Trophoblast cell (in vitro differentiated cells and primary cell): ENCODE data around the gene MED13L.

Experiments used
- DNase-seq, 2 donors: peaks; one replicate each; pipeline ENCODE4 v3.0.0-alpha.2; 2016
- H2AFZ ChIP-seq: 2 replicates; pipeline ENCODE4 v1.6.1; 2013; ENCODE audit warnings: low read length, moderate library complexity, mild to moderate bottlenecking; ENCODE audit not compliant: insufficient read depth, poor library complexity
- H2AK5ac ChIP-seq: 2 replicates; pipeline ENCODE4 v1.6.1; 2013; ENCODE audit warnings: mild to moderate bottlenecking, low read length
- H2BK120ac ChIP-seq: 2 replicates; pipeline ENCODE4 v1.6.1; 2013; ENCODE audit warnings: low read length, mild to moderate bottlenecking, moderate library complexity; ENCODE audit not compliant: insufficient read depth, poor library complexity
- H2BK12ac ChIP-seq: 2 replicates; pipeline ENCODE4 v1.6.1; 2013; ENCODE audit warnings: mild to moderate bottlenecking, low read length, moderate library complexity
- H2BK5ac ChIP-seq: 2 replicates; pipeline ENCODE4 v1.6.1; 2013; ENCODE audit warnings: low read length, low read depth, moderate library complexity, mild to moderate bottlenecking; ENCODE audit not compliant: poor library complexity
- H3K14ac ChIP-seq: 2 replicates; pipeline ENCODE4 v1.6.1; 2013; ENCODE audit warnings: mild to moderate bottlenecking, low read length
- H3K18ac ChIP-seq: 2 replicates; pipeline ENCODE4 v1.6.1; 2013; ENCODE audit warnings: mild to moderate bottlenecking, low read length
- H3K23ac ChIP-seq: 2 replicates; pipeline ENCODE4 v1.6.1; 2013; ENCODE audit warnings: low read length
- H3K27ac ChIP-seq: 2 replicates; pipeline ENCODE4 v1.5.1; 2013; ENCODE audit warnings: low read depth, mild to moderate bottlenecking, inconsistent platforms, low read length, moderate library complexity
- H3K27me3 ChIP-seq: 2 replicates; pipeline ENCODE4 v1.6.1; 2013; ENCODE audit warnings: inconsistent platforms, mild to moderate bottlenecking, low read length, moderate library complexity; ENCODE audit not compliant: insufficient read depth
- H3K36me3 ChIP-seq, 2 experiments: 1 replicate in 1 of 2; 2 replicates in 1 of 2; pipeline ENCODE4 v1.6.1; 2013; ENCODE audit warnings: low read length in 2 of 2, mild to moderate bottlenecking in 2 of 2, moderate library complexity in 1 of 2; ENCODE audit not compliant: insufficient read depth in 2 of 2, control insufficient read depth in 1 of 2
- H3K4ac ChIP-seq: 2 replicates; pipeline ENCODE4 v1.6.1; 2013; ENCODE audit warnings: low read depth, mild to moderate bottlenecking, low read length, moderate library complexity
- H3K4me1 ChIP-seq, 2 experiments: 1 replicate in 1 of 2; 2 replicates in 1 of 2; pipeline ENCODE4 v1.6.1; 2013; ENCODE audit warnings: low read length in 2 of 2, mild to moderate bottlenecking in 2 of 2, moderate library complexity in 1 of 2; ENCODE audit not compliant: insufficient read depth in 2 of 2, control insufficient read depth in 1 of 2
- H3K4me2 ChIP-seq: 2 replicates; pipeline ENCODE4 v1.6.1; 2013; ENCODE audit warnings: inconsistent platforms, mild to moderate bottlenecking, low read length, moderate library complexity
- H3K4me3 ChIP-seq: 2 replicates; pipeline ENCODE4 v1.5.1; 2013; ENCODE audit warnings: mild to moderate bottlenecking, low read depth, low read length, inconsistent platforms
- H3K79me1 ChIP-seq: one replicate; pipeline ENCODE4 v1.6.1; 2013; ENCODE audit warnings: low read length
- H3K79me2 ChIP-seq: 2 replicates; pipeline ENCODE4 v1.6.1; 2013; ENCODE audit warnings: low read length, mild to moderate bottlenecking; ENCODE audit not compliant: control insufficient read depth, insufficient read depth, poor library complexity
- H3K9ac ChIP-seq: 2 replicates; pipeline ENCODE4 v1.6.1; 2013; ENCODE audit warnings: mild to moderate bottlenecking, low read length
- H3K9me3 ChIP-seq: 2 replicates; pipeline ENCODE4 v1.6.1; 2013; ENCODE audit warnings: low read depth, mild to moderate bottlenecking, control low read depth, inconsistent platforms, low read length; ENCODE audit not compliant: insufficient read depth
- H4K12ac ChIP-seq: 2 replicates; pipeline ENCODE4 v1.6.1; 2013; ENCODE audit warnings: low read depth, mild to moderate bottlenecking, low read length, moderate library complexity
- H4K8ac ChIP-seq: 2 replicates; pipeline ENCODE4 v1.6.1; 2013; ENCODE audit warnings: low read depth, mild to moderate bottlenecking, low read length, moderate library complexity
- H4K91ac ChIP-seq: one replicate; pipeline ENCODE4 v1.6.1; 2013; ENCODE audit warnings: low read depth, mild to moderate bottlenecking, low read length, moderate library complexity
- WGBS: extraction: QIAGEN DNeasy Blood & Tissue Kit; methylation state at CpG from one replicate; pipeline ENCODE4 v1.1.7; 2013; ENCODE audit warnings: missing lambda C conversion rate; ENCODE audit not compliant: insufficient read length, insufficient coverage; ENCODE audit errors: extremely low coverage; 5-methylcytosine and 5-hydroxymethylcytosine counted together

Gene MED13L

DNA sequence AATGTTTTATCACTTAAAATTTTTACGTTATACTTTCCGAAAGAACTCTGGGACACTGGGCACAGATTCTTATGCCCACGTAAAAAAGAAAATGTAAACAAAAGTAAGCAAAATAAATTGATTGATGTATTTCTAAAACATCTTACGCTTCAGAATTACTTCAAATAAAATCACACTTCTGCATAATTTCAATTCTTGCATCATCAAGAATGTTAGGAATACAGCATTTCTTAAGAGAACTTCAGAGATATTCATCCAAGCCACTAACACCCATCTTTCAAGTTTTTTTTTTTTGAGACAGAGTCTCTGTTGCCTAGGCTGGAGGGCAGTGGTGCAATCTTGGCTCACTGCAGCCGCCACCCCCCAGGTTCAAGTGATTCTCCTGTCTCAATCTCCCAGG is 180.6 kb downstream of the MED13L start:
- Histone ChIP-seq H4K91ac (no peak overlapping the region), H3K27me3 (no peaks in the 10 kb centered on the region), H2BK120ac (no peak overlapping the region), H2BK5ac (no peak overlapping the region), H3K4ac (no peak overlapping the region), H2AK5ac (no peak overlapping the region), H3K4me3 (no peak overlapping the region), H2BK12ac (no peak overlapping the region), H3K79me1 (no peaks in the 10 kb centered on the region), H3K14ac (no peak overlapping the region), H3K9ac (no peak overlapping the region), H3K9me3 (no peaks in the 10 kb centered on the region), H3K4me2 (no peak overlapping the region), H3K36me3 (no peaks in the 10 kb centered on the region), H3K4me1 (peaks cover 0 to 2% of the 10 kb centered on the region in 2 experiments), H4K8ac (no peak overlapping the region), H3K18ac (no peak overlapping the region), H3K23ac (no peak overlapping the region), H3K79me2 (no peaks in the 10 kb centered on the region), H4K12ac (no peak overlapping the region), H3K27ac (no peak overlapping the region), H2AFZ (no peak overlapping the region)
- peak in 1 of 2 donors; percentile 63 for DNase-seq
- WGBS, result 100% methylated on average over 2 of the region's 5 CpGs

DNA sequence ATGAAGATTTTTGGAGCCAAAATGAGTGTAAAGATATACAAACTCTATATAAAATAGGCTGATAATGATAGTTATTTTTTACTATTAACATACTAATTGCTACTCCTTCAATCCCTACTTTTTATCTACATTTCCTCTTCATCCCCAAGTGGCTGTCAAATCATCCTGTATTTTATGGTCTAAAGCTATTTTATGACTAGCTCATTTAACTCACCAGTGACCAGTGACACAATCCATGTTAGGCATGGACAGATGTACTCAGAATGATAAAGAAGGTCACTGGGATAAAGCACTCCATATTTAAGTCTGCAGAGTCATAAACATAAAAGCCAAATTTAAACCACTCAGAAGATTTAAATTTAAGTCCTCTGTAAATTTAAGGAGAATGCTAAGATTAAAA is 183.0 kb downstream of the MED13L start:
- H3K4me1 ChIP-seq, result peaks cover 0 to 2% of the 10 kb centered on the region in 2 experiments
- no peak overlapping the region for H2BK5ac ChIP-seq
- H3K4me3 ChIP-seq, result no peak overlapping the region
- H3K79me2 ChIP-seq, result no peaks in the 10 kb centered on the region
- H3K27ac ChIP-seq, result no peak overlapping the region
- H4K12ac ChIP-seq, result no peak overlapping the region
- H2AFZ ChIP-seq, result no peak overlapping the region
- no peak overlapping the region for H3K14ac ChIP-seq
- no peak overlapping the region for H3K4ac ChIP-seq
- no peak overlapping the region for H2BK12ac ChIP-seq
- no peak overlapping the region for H3K9ac ChIP-seq
- H3K18ac ChIP-seq, result no peak overlapping the region
- no peaks in the 10 kb centered on the region for H3K9me3 ChIP-seq
- H4K8ac ChIP-seq, result no peak overlapping the region
- H3K36me3 ChIP-seq, result no peaks in the 10 kb centered on the region
- H3K4me2 ChIP-seq, result no peak overlapping the region
- H4K91ac ChIP-seq, result no peak overlapping the region
- H2AK5ac ChIP-seq, result no peak overlapping the region
- H3K27me3 ChIP-seq, result no peaks in the 10 kb centered on the region
- no peak overlapping the region for H3K23ac ChIP-seq
- no peaks in the 10 kb centered on the region for H3K79me1 ChIP-seq
- H2BK120ac ChIP-seq, result no peak overlapping the region
- no peak for DNase-seq

DNA sequence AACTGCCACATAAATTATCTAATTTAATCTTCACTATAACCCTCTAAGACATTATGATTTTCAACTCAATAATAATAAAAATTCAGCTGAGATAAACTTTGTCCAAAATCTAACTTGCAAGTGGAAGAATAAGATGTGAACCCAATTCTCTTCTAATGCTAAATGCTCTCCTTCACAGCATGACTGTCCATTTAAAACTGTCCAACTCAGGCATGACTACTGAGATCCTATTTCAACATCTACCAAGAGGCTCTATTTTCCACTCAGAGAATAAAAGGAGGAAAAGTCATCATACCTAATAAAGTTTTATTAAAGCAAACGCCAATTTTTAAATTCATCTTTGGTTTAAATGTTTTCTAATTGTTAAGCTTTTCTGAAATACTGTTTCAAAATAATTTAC is 183.6 kb downstream of the MED13L start:
- H4K8ac ChIP-seq, result no peak overlapping the region
- no peak overlapping the region for H2AK5ac ChIP-seq
- H3K79me1 ChIP-seq, result no peaks in the 10 kb centered on the region
- peaks cover 0 to 2% of the 10 kb centered on the region in 2 experiments for H3K4me1 ChIP-seq
- no peak overlapping the region for H3K4me3 ChIP-seq
- no peak overlapping the region for H3K14ac ChIP-seq
- no peak overlapping the region for H3K4me2 ChIP-seq
- H3K9ac ChIP-seq, result no peak overlapping the region
- H3K36me3 ChIP-seq, result no peaks in the 10 kb centered on the region
- no peak for DNase-seq
- WGBS, result no CpG with 5 or more reads among the region's 1 CpG
- no peak overlapping the region for H4K12ac ChIP-seq
- no peak overlapping the region for H4K91ac ChIP-seq
- H3K79me2 ChIP-seq, result no peaks in the 10 kb centered on the region
- H3K27me3 ChIP-seq, result no peaks in the 10 kb centered on the region
- no peak overlapping the region for H3K23ac ChIP-seq
- H2BK120ac ChIP-seq, result no peak overlapping the region
- no peak overlapping the region for H2AFZ ChIP-seq
- H2BK5ac ChIP-seq, result no peak overlapping the region
- no peak overlapping the region for H3K27ac ChIP-seq
- H2BK12ac ChIP-seq, result no peak overlapping the region
- no peak overlapping the region for H3K4ac ChIP-seq
- H3K9me3 ChIP-seq, result no peaks in the 10 kb centered on the region
- H3K18ac ChIP-seq, result no peak overlapping the region

DNA sequence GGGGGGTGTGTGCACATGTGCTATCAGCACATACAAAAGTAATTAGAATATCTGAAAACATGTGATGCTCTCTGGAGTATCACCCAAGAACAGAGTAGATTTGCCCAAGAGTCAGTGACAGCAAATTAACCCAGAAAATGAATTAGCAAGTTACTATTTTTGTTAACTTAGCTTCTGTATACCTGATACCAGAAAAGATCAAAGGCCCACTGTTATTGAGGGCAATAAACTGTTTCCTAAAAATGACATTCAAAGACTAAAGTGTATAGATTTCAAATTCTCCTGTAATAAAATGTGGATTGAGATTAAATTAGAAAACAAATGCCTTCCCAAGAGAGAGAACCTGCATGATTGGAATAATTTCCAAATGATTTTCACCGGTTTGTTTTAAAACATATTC is 184.7 kb downstream of the MED13L start:
- no peak overlapping the region for H2BK12ac ChIP-seq
- no CpG with 5 or more reads among the region's 1 CpG for whole genome bisulfite sequencing

More for the DNA sequence above, 184.7 kb downstream of the MED13L start:
- H3K9ac ChIP-seq, result no peak overlapping the region
- H3K27ac ChIP-seq, result no peak overlapping the region
- H4K12ac ChIP-seq, result no peak overlapping the region
- H3K4ac ChIP-seq, result no peak overlapping the region
- peaks cover 0 to 5% of the 10 kb centered on the region in 2 experiments for H3K4me1 ChIP-seq
- DNase-seq, result no peak
- H3K18ac ChIP-seq, result no peak overlapping the region
- H2BK120ac ChIP-seq, result no peak overlapping the region
- no peaks in the 10 kb centered on the region for H3K27me3 ChIP-seq
- H4K91ac ChIP-seq, result no peak overlapping the region
- no peak overlapping the region for H3K4me2 ChIP-seq
- peaks cover 2% of the 10 kb centered on the region for H3K79me2 ChIP-seq
- H3K23ac ChIP-seq, result no peak overlapping the region
- H2AFZ ChIP-seq, result no peak overlapping the region
- no peak overlapping the region for H4K8ac ChIP-seq
- no peak overlapping the region for H3K14ac ChIP-seq
- H3K36me3 ChIP-seq, result peaks cover 0 to 4% of the 10 kb centered on the region in 2 experiments
- H3K79me1 ChIP-seq, result no peaks in the 10 kb centered on the region
- H2AK5ac ChIP-seq, result no peak overlapping the region
- H3K4me3 ChIP-seq, result no peak overlapping the region
- H3K9me3 ChIP-seq, result no peaks in the 10 kb centered on the region
- H2BK5ac ChIP-seq, result no peak overlapping the region
